ENCODE measurements around the gene REXO1. TPM values are rescaled to one million over a fixed set of nuclear protein-coding genes. Genes with fewer than 3 reads are reported as not detected.
A peak's percentile ranks its signal among the peaks of the same experiment; 100 is the strongest.

Gene REXO1
- total and polyA plus RNA-seq, 9 of the 15 experiments (the other 6 are each of a cell fraction or from before 2014, with no cell fraction given), result 0.04 to 63.3 (median 15.8) TPM

DNA sequence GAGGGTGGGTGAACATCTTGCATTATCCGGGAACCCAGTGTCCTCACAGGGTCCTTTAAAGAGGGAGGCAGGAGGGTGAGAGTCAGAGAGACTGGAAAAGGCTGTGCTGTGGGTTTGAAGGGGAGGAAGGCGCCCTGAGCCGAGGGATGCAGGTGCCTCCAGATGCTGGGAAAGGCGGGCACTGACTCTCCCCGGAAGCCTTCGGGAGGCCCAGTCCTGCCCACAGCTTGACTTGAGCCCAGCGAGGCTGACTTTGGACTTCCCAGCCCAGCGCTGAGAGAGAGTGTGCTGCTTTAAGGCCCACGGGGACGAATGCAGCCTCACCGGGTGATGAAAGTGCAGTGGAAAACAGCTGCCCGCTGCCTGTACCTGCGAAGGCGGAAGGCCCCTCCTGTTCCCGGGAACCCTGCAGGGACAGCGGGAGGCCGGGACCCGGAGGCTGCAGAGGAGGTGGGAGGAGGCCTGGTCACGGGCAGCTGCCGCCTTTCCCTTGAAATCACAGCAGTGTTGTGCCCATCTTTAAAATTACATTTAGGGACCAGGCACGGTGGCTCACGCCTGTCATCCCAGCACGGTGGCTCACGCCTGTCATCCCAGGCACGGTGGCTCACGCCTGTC is 16.1 kb downstream of the REXO1 start:
- POLR2A ChIA-PET, result interaction anchor here (0.7 to 1.4 kb wide), 2 partner anchors 9 to 13 kb away, joined by 3 to 5 read pairs; no protein-coding TSS in a partner anchor
- 89% methylated on average over 19 of the region's 26 CpGs for WGBS (ENCODE audit: insufficient coverage, low coverage, missing lambda C conversion rate)
- ATAC-seq (no peak), FAIRE-seq (no peak), DNase-seq (ENCODE audit: extremely low read depth in 1 of 4, low spot score in 3 of 4) (no peak)
- CTCF ChIA-PET (ENCODE audit: low intra/inter-chr PET ratio), result interaction anchor here (0.6 kb wide), 1 partner anchor 244 kb away, joined by 4 read pairs; no protein-coding TSS in a partner anchor
- Histone ChIP-seq H3K4me1 (replicated peaks in 1 of 2; ENCODE audit: control insufficient read depth in 2 of 2, insufficient read depth in 2 of 2, low read length in 2 of 2) (peaks cover 22 to 73% of the 10 kb centered on the region in 2 experiments), H3K36me3 (ENCODE audit: control insufficient read depth, insufficient read depth, low read length) (peaks cover 69% of the 10 kb centered on the region; the same call in 2 of the 3 replicates), H3K79me2 (ENCODE audit: control insufficient read depth, insufficient read depth, low read length) (peaks cover 72% of the 10 kb centered on the region), H3K9me1 (ENCODE audit: control insufficient read depth, insufficient read depth, low read length) (no peaks in the 10 kb centered on the region), H3K27ac (ENCODE audit: extremely low read depth, low read depth, low read length) (no peak overlapping the region), H3K27me3 (ENCODE audit: control insufficient read depth in 2 of 2, insufficient read depth in 2 of 2, low read length in 2 of 2) (no peaks in the 10 kb centered on the region), H3K4me3 (no peak overlapping the region), H3K4me2 (ENCODE audit: insufficient read depth, low read length) (no peak overlapping the region), H4K20me1 (replicated peaks; ENCODE audit: control insufficient read depth, insufficient read depth, low read length) (no peaks in the 10 kb centered on the region; the same call in 1 of the 2 replicates), H3K9me3 (replicated peaks; ENCODE audit: control insufficient read depth, insufficient read depth, low read depth, low read length) (no peaks in the 10 kb centered on the region), H2AFZ (ENCODE audit: low read depth, low read length) (no peak overlapping the region), H3K9ac (ENCODE audit: insufficient read depth in 1 of 2, low read depth in 2 of 2, low read length in 2 of 2) (peak overlapping the region in 1 of 2 experiments; percentile 43; a peak in 2 of 4 replicates)
- no TSS peak for BruUV-seq (replicated peaks)
- in situ Hi-C loops (cut with MboI) (no loop called here), intact Hi-C loops (cut with micrococcal nuclease) (no loop called here)
- TF ChIP-seq POLR2A (conservative IDR thresholded peaks at IDR 0.05), result no peak
- peak; percentile 56 for TF ChIP-seq POLR2G (IDR thresholded peaks at IDR 0.05; ENCODE audit: low read depth, low read length)

DNA sequence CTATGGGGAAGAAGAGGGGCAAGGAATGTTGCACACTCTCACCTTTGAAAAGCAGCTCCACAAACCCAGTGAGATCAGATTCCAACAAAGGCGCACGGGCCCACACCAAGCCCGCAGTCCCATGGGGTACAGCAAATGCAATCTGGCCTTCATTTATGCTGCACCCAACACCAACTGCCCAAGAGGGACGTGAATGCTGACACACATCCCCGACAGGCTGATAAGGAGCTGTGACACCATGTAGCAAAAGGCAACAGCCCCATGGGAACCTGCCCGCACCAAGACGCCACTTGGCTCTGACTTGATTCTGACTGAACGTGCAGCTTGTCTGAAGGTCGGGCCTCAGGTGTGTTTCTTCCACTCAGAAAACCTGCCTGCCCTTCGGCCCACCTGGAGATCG is 17.3 kb downstream of the REXO1 start:
- DNase-seq (ENCODE audit: extremely low read depth in 1 of 4, low spot score in 3 of 4), result no peak
- no peak for FAIRE-seq
- no peak for ATAC-seq
- Histone ChIP-seq H3K79me2 (ENCODE audit: control insufficient read depth, insufficient read depth, low read length) (peaks cover 68% of the 10 kb centered on the region), H3K4me1 (replicated peaks in 1 of 2; ENCODE audit: control insufficient read depth in 2 of 2, insufficient read depth in 2 of 2, low read length in 2 of 2) (peaks cover 11 to 73% of the 10 kb centered on the region in 2 experiments), H3K4me2 (ENCODE audit: insufficient read depth, low read length) (no peak overlapping the region), H3K9ac (ENCODE audit: insufficient read depth in 1 of 2, low read depth in 2 of 2, low read length in 2 of 2) (no peak overlapping the region; a peak in 1 of 4 replicates), H4K20me1 (replicated peaks; ENCODE audit: control insufficient read depth, insufficient read depth, low read length) (no peaks in the 10 kb centered on the region; the same call in 1 of the 2 replicates), H2AFZ (ENCODE audit: low read depth, low read length) (no peak overlapping the region), H3K4me3 (no peak overlapping the region), H3K36me3 (ENCODE audit: control insufficient read depth, insufficient read depth, low read length) (peaks cover 69% of the 10 kb centered on the region; the same call in 2 of the 3 replicates), H3K9me3 (replicated peaks; ENCODE audit: control insufficient read depth, insufficient read depth, low read depth, low read length) (no peaks in the 10 kb centered on the region), H3K27ac (ENCODE audit: extremely low read depth, low read depth, low read length) (no peak overlapping the region; the same call in 2 of the 3 replicates), H3K27me3 (ENCODE audit: control insufficient read depth in 2 of 2, insufficient read depth in 2 of 2, low read length in 2 of 2) (no peaks in the 10 kb centered on the region), H3K9me1 (ENCODE audit: control insufficient read depth, insufficient read depth, low read length) (no peaks in the 10 kb centered on the region)
- in situ Hi-C loops (cut with MboI), result no loop called here
- POLR2A ChIA-PET, result interaction anchor here (0.6 to 1.9 kb wide), 4 partner anchors 9 to 14 kb away, joined by 3 to 9 read pairs (median 3); no protein-coding TSS in a partner anchor
- CTCF ChIA-PET (ENCODE audit: low intra/inter-chr PET ratio), result no interaction called here
- BruUV-seq (replicated peaks), result no TSS peak
- intact Hi-C loops (cut with micrococcal nuclease), result no loop called here
- WGBS (ENCODE audit: insufficient coverage, low coverage, missing lambda C conversion rate), result 63% methylated on average over 8 of the region's 11 CpGs
- TF ChIP-seq SIN3A (IDR thresholded peaks at IDR 0.05; ENCODE audit: borderline replicate concordance in 2 of 2, control insufficient read depth in 1 of 2, low read depth in 2 of 2, low read length in 2 of 2) (no peak), POLR2G (IDR thresholded peaks at IDR 0.05; ENCODE audit: low read depth, low read length) (0 out of 2 replicates have a peak, but pooled peaks have one; percentile 6), L3MBTL2 (IDR thresholded peaks at IDR 0.05) (no peak), CSDE1 (IDR thresholded peaks at IDR 0.05) (no peak), SMARCA4 (IDR thresholded peaks at IDR 0.05) (no peak), ZNF197 (CRISPR knock-in tag; IDR thresholded peaks at IDR 0.05; ENCODE audit: low read depth) (no peak), POLR3A (IDR thresholded peaks at IDR 0.05; ENCODE audit: borderline replicate concordance, extremely low read depth, insufficient read depth, insufficient read length) (no peak), RNF2 (IDR thresholded peaks at IDR 0.05) (no peak), RBBP5 (IDR thresholded peaks at IDR 0.05; ENCODE audit: borderline replicate concordance, insufficient read depth, low read length, poor library complexity, severe bottlenecking) (no peak)
- TF ChIP-seq, protein P1, sequence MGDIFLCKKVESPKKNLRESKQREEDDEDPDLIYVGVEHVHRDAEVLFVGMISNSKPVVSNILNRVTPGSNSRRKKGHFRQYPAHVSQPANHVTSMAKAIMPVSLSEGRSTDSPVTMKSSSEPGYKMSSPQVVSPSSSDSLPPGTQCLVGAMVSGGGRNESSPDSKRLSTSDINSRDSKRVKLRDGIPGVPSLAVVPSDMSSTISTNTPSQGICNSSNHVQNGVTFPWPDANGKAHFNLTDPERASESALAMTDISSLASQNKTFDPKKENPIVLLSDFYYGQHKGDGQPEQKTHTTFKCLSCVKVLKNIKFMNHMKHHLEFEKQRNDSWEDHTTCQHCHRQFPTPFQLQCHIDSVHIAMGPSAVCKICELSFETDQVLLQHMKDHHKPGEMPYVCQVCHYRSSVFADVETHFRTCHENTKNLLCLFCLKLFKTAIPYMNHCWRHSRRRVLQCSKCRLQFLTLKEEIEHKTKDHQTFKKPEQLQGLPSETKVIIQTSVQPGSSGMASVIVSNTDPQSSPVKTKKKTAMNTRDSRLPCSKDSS (IDR thresholded peaks at IDR 0.05; ENCODE audit: low read depth, partially characterized antibody), result no peak
- TF ChIP-seq, protein P2, sequence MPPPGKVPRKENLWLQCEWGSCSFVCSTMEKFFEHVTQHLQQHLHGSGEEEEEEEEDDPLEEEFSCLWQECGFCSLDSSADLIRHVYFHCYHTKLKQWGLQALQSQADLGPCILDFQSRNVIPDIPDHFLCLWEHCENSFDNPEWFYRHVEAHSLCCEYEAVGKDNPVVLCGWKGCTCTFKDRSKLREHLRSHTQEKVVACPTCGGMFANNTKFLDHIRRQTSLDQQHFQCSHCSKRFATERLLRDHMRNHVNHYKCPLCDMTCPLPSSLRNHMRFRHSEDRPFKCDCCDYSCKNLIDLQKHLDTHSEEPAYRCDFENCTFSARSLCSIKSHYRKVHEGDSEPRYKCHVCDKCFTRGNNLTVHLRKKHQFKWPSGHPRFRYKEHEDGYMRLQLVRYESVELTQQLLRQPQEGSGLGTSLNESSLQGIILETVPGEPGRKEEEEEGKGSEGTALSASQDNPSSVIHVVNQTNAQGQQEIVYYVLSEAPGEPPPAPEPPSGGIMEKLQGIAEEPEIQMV (tag; conservative IDR thresholded peaks at IDR 0.05; ENCODE audit: low read depth), result no peak

Data from K562 (cell line).